Measurements from ENCODE around the gene CDHR1.

The CDHR1 gene

DNA sequence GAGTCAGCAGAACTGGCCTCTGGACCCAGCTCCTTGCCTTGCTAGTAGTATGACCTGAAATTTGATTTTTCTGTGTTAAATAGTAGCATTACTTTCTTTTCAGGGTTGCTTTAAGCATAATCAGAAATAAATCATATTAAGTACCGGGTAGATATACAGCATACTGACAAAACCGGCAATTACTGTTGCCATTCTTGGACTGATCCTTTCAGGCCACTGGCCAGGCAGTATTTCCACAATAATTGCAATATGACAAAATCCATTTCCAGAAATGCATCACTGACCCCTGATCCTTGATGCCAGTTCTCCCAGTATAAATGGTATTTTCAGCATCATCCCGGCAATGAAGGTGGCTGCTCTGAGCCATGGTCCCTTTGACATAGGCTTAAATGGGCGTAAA lies 40.1 kb downstream of the CDHR1 start:
- DNase-seq: no peak

DNA sequence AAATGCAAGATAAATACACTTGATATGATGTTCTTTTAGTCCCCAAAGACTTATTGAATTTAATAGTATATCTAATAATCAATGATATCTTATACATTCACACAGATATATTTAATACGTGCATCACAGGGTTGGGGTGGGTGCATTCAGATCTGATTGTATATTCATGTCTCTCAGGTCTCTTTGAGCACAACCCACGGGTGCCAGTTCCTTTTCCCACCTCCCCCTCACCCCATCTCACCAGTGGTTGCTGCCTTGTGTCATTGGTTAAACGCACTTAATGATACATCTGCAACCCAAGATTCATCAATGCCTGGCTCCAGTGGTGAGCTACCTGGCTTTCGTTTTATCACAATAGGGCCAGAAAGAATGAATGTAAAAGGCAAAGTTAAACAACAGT lies 40.8 kb downstream of the CDHR1 start:
- DNase-seq: no peak

DNA sequence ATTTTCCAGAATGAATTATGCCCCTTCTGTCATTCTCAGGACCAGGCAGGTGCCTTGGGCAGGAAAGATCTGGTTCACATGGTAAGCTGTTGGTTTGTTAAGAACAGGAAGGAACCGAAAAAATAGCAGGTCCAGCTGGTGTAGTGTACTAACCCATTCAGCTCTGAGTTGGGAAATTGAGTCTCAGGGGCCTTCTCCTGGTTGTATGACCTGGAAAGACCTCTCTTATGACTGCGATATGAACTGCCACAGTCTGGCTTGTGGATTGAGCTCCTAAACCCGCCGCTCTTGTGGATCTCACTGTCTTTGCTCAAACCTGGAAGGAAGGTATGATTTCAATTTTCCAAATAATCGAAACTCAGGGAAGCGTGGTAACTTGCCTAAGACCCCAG lies 42.5 kb downstream of the CDHR1 start:
- DNase-seq: no peak

DNA sequence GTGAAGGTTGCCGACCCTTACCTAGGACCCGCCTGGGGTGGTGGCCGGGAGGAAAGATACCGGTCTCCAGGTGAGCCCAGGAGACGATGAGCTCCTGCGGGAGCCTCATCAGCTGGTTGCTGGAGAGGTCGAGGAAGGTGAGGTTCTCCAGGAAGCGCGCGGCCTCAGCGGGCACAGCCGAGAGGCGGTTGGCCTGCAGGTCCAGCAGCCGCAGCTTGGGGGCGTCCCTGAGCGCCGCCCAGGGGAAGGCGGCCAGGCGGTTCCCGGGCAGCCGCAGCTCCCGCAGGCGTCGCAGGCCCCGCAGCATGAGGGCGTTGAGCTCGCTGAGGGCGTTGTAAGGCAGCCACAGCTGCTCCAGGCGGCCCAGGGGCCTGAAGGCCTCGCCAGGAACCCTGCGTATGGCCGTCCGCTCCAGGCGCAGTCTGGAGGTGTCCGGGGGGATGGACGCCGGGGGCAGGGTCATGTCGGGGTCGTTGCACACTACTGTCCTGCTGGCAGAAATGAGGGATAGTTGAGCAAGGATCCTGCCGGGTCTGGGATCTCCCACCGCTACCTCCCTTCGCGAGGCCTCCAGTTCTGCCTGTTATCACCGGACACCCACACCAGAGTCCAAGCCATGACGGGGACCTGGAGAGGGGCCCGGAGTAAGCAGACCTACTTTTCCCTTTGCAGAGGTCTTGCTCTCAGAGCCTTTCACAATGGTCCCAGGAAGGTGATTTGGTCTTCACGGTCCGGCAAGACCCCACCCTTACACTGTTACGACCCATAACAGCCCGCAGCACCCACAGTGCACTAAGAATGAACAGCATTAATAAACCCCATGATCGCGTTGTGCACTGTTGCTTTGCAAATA lies 43.1 kb downstream of the CDHR1 start:
- peak; percentile 6 for DNase-seq

DNA sequence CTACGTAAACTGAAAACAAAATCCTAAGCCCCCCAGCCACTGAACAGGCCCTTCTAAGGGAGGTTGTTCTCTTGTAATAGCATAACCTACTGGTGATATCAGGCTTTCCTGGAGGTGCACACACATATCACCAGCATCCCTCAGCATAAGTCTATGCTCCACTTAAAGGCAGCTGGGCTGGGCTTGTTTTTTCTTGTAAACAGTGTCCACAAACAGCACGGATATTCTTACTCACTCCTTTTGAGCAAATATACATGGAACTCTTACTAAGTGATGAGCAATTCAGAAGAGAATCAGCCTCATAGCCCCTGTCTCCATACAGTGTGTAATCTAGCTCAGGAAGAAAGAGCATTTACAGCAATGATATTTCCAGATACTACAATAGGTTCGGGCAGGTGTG lies 44.6 kb downstream of the CDHR1 start:
- no peak for DNase-seq

DNA sequence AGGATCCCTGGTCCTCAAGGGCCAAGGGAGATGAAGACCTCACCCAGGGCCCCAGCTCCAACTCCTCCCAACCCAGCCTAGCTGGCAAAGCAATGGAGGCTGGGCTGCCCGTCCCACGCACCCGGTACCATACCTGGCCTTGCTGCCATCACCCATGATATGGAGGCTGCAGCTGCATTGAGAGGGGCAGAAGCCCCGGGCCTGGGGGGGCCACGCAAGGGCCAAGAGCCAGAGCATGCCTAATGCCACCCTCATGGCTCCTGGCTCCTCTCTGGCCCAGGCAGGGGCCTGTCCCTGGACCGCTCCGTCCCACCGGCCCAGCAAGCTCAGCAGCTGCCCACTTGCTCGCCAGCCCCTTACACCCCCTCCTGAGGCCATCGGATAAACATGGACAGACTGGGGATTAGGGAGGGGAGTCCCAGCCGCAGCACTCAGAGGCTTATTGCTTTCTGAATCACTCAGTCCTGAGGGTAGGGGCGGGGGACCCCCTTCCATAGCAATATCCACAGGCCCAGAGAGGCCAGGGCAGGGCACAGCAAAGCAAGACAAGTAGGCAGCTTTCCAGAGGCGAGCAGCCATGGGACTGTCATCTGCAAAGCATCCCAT lies 47.0 kb downstream of the CDHR1 start, which contains the start of gene LRIT1:
Gene LRIT1 (minus strand): TSS at position 362 of the 606 bp plus-strand sequence. CDS start 107 bp downstream, at position 255.
- DNase-seq: no peak

DNA sequence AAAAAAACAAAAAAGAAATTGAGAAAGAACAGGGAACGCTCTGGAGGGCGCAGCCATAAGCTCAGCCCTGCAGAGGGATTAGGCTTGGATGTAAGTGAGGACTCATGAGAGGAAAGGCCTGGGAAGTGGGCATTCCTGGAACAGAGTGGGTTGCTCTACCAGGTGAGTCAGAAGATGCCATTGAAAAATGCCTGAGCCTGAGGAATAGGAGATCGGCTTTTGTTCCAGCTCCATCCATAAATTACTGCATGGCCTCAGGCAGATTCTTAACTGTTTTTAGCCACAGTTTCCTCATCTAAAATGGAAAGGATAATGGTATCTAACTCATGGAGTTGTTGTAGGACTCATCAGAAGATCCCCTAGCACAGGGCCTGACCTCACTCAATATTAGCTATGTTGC lies 49.4 kb downstream of the CDHR1 start:
- DNase-seq: no peak

DNA sequence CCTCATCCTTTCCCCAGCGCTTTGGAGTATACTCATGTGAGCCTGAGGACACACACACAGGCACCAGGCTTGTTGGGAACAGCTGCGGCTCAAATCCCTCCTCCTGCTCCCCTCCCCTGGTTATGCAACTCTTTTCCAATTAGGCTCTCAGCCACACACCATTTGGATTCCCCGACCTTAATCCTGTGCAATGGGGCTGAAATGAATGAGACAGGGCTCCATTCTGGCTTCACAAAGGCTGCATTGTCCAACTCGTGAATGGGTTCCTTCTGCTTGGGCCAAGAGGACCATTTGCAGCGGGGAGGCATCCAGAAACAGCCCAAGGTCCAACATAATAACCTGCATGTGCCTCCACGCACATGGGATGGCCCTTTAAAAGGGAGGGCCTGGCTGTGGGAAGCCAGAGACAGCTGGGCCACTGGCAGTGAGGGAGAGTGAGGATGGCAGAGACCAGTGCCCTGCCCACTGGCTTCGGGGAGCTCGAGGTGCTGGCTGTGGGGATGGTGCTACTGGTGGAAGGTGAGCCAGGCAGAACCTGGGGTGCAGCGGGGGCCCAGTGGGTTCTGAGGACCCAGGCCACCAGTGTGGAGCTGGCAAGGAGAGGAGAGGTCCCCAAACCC lies 50.4 kb downstream of the CDHR1 start, which contains the start of gene RGR:
Gene RGR (plus strand): TSS at position 403 of the 620 bp plus-strand sequence. CDS start 38 bp downstream, at position 441.
- no peak for DNase-seq

DNA sequence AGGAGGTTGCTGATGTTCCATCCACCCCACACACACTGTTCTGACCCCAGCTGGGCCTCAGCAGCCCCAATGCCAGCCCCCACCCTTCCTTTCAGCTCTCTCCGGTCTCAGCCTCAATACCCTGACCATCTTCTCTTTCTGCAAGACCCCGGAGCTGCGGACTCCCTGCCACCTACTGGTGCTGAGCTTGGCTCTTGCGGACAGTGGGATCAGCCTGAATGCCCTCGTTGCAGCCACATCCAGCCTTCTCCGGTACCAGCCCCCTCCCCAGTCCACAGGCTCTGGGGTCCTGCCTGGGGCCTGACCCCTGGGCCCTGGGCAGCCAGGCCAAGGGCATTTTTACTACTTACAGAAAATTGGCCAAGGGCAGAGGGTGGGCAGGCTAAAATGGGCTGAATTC lies 53.2 kb downstream of the CDHR1 start:
- DNase-seq: no peak

DNA sequence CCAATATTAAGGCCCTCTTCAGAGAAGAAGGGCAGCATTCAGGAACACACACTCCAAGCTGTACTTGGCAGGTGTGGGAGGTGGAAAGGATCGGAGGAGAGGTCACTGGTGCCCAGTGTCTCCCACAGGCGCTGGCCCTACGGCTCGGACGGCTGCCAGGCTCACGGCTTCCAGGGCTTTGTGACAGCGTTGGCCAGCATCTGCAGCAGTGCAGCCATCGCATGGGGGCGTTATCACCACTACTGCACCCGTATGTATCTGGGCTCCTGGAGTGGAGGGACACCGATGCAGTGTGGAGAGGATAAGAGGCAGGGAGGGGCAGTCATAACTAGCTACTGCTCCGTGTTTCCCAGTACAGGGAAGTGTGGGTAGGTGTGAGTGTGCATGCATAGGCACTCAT lies 54.5 kb downstream of the CDHR1 start:
- no peak for DNase-seq

DNA sequence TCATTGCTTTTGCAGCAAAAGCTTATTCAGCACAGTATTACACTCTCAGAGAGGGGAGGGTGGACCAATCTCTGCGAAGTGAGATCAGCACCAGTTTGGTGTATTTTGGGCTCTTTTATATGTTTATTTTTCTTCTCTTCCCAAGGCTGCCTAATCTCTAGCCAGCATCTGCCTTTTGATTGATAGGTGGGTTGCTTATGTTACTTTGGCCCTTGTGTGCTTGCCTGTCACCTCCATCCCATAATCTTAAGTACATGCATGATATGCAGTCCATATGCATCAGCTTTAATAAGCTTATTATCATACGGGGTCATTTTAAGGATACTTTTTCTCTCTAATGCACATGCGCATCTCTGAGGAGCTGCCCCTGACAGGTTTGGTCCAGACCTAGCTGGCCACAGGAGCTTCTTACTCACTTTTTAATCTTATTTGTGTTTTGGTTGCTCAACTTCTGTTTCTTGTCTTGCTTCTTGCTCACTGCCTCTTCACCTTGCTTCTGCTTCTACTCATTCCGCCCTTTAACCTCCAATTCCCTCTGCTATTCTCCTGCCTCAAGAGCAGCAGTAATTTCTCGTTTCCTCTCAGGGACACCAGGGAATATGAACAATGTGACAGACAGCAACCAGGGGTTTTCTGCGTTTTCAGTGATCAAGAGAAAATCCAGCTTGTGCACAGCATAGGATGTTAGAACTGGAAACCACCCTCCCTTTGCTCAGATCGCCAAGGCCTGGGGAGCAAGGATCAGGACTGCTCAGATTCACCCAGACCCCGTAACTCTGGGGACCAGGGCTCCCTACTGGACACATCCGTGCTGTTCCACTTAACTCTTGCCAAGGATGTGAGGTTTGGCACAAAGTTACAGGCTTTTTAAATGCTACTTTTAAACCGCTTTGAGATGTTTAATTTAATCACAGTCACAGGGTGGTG lies 60.5 kb downstream of the CDHR1 start:
- no peak for DNase-seq

DNA sequence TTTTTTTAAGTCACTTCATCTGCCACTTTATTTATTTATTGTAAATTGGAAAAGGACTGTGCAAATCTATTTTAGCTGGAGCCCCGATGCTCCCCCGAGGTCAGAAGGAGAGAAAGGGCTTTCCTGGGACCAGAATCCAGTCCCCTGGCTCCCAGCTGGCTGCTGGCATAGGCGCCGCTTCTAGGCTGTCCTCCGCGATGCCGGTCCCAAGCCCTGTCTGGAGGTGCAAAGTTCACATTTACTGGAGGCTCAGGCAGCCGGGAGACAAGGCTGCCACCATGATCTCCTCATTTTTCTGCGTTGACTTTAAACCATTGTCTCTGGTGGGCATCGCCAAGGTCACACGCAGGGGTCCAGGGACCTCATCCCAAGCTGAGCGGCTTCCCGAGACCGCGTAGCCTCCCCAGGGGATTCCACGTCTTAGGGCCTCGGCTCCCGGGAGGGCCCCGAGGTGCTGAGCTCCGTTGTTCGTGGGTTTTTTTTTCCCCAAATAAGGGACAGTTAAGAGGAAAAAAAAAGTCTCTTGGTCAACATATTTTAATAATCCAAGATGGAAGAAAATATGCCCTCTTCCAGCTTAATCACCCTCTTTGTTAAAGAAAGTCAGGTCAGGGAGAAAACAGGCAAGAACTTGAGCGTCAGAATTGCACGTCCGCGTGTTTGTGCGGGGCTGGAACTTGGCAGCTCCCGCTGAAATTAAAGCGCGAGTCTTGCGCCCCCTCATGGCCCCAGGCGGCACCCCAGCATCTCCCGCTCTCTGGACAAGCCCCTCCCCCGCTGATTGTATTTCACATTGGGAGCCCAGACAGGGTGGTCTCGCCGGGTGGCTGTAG lies 62.4 kb downstream of the CDHR1 start:
- DNase-seq: peak; percentile 43

DNA sequence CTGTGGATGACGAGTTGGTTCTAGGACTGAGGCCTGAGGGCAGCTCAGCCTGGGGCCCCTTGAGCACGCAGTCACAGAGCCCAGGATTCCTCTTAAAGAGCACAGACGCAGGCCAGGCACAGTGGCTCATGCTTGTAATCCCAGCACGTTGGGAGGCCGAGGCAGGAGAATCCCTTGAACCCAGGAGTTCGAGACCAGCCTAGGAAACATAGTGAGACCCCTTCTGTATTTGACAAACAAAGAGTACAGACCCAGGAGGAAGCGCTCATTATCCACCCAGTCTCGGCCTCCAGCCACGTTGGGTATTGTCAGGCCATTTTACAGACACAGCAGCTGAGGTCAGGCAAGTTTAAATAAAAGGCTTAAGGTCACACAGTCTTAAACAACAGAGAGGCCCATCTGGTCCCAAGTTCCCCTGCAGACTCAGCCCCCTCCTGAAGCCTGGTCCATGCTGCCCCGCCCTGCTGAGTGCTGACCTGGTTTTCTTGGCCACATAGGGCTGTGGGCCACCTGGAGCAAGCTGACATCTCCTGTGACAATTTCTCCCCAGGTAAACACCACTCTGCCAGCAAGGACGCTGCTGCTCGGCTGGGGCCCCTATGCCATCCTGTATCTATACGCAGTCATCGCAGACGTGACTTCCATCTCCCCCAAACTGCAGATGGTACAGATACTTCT lies 63.1 kb downstream of the CDHR1 start:
- no peak for DNase-seq

DNA sequence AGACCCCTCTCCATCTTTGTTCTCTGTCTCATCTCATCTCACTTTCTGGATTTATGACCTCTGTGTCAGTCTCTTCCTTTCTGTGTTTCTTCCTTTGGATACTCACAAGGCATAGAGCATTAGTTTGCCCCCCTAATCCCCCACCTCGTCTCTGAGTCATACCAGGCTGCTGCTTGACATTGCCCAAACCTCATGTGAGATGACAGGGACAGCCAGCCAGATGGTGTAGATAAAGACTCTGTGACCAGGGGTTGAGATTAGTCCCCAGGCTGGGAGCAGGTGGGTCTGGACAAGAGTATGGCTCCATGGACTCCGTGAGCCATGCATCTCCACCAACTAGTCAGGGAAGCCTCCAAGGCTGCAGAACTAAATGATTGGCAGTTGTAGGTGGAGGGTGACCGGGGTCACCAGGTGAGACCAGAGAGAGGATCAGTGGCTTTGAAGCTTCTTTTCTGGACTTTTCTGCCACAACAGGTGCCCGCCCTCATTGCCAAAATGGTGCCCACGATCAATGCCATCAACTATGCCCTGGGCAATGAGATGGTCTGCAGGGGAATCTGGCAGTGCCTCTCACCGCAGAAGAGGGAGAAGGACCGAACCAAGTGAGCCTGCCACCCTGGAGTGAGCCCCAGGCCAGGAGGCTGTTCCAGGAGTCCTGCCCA lies 63.8 kb downstream of the CDHR1 start:
- DNase-seq: no peak

DNA sequence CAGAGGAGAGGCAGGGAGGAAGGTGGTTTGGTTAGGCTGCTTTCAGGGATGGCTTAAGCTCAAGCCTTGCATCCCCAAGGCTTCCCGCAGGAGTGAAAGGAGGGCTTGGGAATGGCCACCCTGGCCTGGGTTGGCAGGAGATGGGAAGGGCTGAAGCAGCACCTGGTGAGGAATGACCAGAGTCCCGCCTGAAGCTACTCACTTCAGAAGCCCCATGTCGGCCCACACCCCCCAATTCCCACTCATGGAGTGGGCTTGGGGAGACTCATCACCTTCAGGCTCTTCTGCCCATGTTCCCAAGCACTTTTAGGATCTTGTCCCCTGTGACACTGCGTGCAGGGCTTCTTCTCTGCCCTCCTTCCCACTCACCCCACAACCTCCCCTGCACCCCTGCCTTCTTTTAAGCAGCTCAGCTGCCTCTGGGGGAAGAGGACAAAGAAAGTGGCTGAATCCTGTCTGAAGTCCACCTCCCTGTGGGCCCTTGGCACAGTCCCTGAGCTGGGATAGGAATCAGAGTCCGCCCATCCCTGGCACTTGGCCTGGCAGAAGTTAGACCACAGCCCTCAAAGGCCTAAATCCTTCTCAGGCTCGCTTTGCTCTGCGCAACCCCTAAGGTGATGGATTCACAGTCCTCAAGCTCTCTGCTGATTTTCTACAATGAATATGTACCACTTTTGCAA lies 67.0 kb downstream of the CDHR1 start:
- DNase-seq: no peak

DNA sequence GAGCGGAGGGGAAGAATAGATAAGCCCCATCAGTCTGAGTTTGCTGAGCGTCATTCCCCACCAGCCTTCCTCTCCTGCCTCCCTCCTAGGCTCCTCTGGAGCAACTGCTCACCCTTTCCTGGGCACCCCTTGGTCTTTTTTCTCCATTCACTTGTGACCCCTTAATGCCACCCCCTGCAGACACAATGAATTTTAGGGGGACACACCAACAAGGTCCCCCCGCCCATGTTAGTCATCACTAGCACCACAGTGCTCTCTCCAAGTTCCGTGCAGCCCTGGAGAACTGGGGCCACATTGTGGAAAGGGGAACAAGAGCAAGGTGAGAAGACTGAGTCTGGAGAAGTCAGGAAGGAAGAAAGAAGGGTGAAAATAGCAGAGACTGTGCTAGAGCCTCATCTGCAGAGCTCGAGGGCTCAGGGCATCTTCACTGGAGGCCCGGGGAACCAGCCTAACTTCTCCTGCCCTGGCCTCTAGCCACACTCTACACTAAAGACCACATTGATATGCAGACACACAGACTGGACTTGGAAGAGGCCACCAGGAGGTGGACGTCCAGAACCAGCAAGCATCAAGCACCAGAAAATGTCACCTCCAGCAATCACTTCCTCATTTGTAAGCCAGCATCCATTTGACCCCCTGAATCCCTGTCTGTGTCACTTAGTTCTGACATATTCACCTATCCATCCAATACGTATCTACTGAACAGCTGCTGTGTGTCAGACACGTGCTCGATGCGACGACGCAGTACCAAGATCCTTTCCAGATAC lies 68.0 kb downstream of the CDHR1 start:
- no peak for DNase-seq

DNA sequence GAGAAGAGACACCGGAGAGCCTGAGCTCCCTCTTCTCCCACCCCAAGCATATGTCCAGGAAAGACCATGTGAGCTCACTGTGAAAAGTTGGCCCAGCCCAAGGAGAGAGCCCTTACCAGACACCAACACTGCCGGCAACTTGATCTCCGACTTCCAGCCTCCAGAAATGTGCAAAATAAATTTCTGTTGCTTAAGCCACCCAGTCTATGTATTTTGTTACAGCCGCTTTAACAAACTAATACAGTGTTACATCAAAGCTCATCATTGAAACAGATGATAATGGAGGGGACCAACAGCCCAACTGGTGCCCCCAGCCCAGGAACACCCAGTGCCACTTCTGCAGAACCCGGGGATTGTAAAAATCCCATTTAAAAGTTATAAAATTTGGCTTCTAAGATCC lies 69.4 kb downstream of the CDHR1 start:
- DNase-seq: no peak

DNA sequence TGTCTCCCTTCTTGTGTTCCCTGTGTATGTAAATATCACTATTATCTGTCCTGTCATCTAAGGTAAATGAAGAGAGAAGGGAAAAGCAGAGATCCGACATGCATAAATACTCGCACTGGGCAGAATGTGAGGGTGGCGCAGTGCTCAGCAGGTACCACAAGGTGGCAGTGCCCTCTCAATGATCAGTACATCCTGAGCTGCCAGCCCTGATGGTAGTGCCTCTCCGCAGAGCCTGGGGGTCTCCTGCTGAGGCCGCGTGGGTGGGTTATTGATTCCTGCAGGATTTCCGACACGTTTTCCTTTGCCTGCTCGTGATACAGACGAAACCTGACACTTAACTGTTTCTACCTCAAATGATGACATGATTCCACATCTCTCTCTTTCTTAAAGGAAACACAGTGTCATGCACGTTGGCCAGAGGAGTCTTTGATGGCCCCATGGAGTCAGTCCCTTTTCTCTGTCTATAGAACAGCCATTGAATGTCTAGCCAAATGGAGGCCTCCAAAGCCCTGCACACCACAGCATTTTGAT lies 70.3 kb downstream of the CDHR1 start:
- DNase-seq: peak; percentile 75

DNA sequence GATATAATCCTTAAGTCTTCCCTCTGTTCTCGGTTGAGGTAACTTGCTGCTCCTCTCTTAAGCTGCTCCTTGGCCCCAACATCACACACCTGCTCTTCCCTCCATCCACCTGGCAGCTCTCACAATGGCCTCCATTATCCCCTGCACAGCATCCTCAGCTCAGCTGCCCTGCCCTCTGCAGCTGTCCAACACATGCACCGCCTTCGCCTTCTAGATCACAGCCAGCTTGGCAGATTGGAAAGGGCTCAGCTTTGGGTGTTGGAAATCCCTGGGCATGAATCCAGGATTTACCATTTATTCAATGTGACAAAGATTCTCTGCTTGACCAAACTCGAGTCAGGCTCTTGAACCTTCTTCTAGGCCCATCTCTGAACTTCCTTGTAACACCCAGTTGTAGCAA lies 71.1 kb downstream of the CDHR1 start:
- no peak for DNase-seq

Measured in activated CD4-positive, alpha-beta T cell treated with anti-CD3 and anti-CD28 coated beads, Interleukin-2, amount 50 U/mL, for 16 hours (primary cell).